ENCODE measurements around the gene RHOG. TPM values are rescaled to one million over a fixed set of nuclear protein-coding genes. Genes with fewer than 3 reads are reported as not detected.
"Not testable (repeated sequence)": the region's sequence is repeated elsewhere in the genome, so short reads cannot be mapped to it uniquely, and the experiment has no call there.

RHOG gene
- total and polyA plus RNA-seq, 3 experiments from 2014 or later = 170 to 229 (median 175) TPM

GRCh38 chr11:3867209-3868091 is 26.7 kb upstream of the RHOG start:
- Mint-ChIP-seq H3K27ac (peak overlapping the region; percentile 26 to 91 (median 84)), H3K4me3 (peak overlapping the region in 6 of 7 donors; percentile 13 to 55 (median 34)), H3K27me3 (no peaks in the 10 kb centered on the region), H3K36me3 (peaks cover 0 to 13% (median 2%) of the 10 kb centered on the region in 3 donors), H3K9me3 (no peaks in the 10 kb centered on the region), H3K4me1 (peaks cover 83 to 90% (median 89%) of the 10 kb centered on the region in 3 donors)
- no peaks in the 10 kb centered on the region for H3K36me3 ChIP-seq (ENCODE audit: insufficient read depth, low read length)
- peak overlapping the region; percentile 3 for H3K4me3 ChIP-seq (ENCODE audit: low read length)
- CTCF ChIA-PET = interaction anchor here (1.0 to 8.9 kb wide), 7 partner anchors 10 to 206 kb away, joined by 3 to 127 read pairs (median 4); partner anchors contain the start of genes RHOG and STIM1
- no peaks in the 10 kb centered on the region for H3K9me3 ChIP-seq (ENCODE audit: low read length)
- DNase-seq = no peak
- peaks cover 87% of the 10 kb centered on the region for H3K4me1 ChIP-seq (ENCODE audit: insufficient read depth, low read length)
- H3K27me3 ChIP-seq (ENCODE audit: insufficient read depth, low read length, poor library complexity, severe bottlenecking) = no peaks in the 10 kb centered on the region
- POLR2A ChIA-PET = interaction anchor here (0.6 to 2.4 kb wide), 3 partner anchors 7 to 217 kb away, joined by 3 to 10 read pairs (median 3); no protein-coding TSS in a partner anchor
- peak overlapping the region; percentile 63 for H3K27ac ChIP-seq (ENCODE audit: low read depth, low read length)

GRCh38 chr11:3866836-3867208 is 26.1 kb upstream of the RHOG start:
- ChIA-PET CTCF (interaction anchor here (1.0 to 8.9 kb wide), 6 partner anchors 10 to 206 kb away, joined by 3 to 127 read pairs (median 4); partner anchors contain the start of genes RHOG and STIM1), POLR2A (interaction anchor here (2.4 kb wide), 1 partner anchor 12 kb away, joined by 10 read pairs; no protein-coding TSS in a partner anchor)
- Histone ChIP-seq H3K4me1 (ENCODE audit: insufficient read depth, low read length) (peaks cover 89% of the 10 kb centered on the region), H3K36me3 (ENCODE audit: insufficient read depth, low read length) (no peaks in the 10 kb centered on the region), H3K27ac (ENCODE audit: low read depth, low read length) (peak overlapping the region; percentile 0), H3K4me3 (ENCODE audit: low read length) (peak overlapping the region; percentile 3), H3K9me3 (ENCODE audit: low read length) (no peaks in the 10 kb centered on the region), H3K27me3 (ENCODE audit: insufficient read depth, low read length, poor library complexity, severe bottlenecking) (no peaks in the 10 kb centered on the region)
- peak overlapping the region in 5 of 7 donors; percentile 9 to 55 (median 12) for H3K4me3 Mint-ChIP-seq
- no peaks in the 10 kb centered on the region for H3K27me3 Mint-ChIP-seq
- no peaks in the 10 kb centered on the region for H3K9me3 Mint-ChIP-seq
- H3K27ac Mint-ChIP-seq = peak overlapping the region in 7 of 8 donors; percentile 51 to 91 (median 85)
- H3K4me1 Mint-ChIP-seq = peaks cover 87 to 93% (median 91%) of the 10 kb centered on the region in 3 donors
- no peak for DNase-seq
- peaks cover 0 to 10% (median 2%) of the 10 kb centered on the region in 3 donors for H3K36me3 Mint-ChIP-seq

GRCh38 chr11:3866206-3866605 is 25.4 kb upstream of the RHOG start:
- no peak for DNase-seq
- no peaks in the 10 kb centered on the region for H3K27me3 Mint-ChIP-seq
- H3K36me3 ChIP-seq (ENCODE audit: insufficient read depth, low read length) = no peaks in the 10 kb centered on the region
- ChIA-PET CTCF (interaction anchor here (1.0 to 8.9 kb wide), 4 partner anchors 9 to 79 kb away, joined by 3 to 127 read pairs (median 12); partner anchors contain the start of gene STIM1), POLR2A (no interaction called here)
- H3K4me1 ChIP-seq (ENCODE audit: insufficient read depth, low read length) = peaks cover 90% of the 10 kb centered on the region
- H3K27me3 ChIP-seq (ENCODE audit: insufficient read depth, low read length, poor library complexity, severe bottlenecking) = no peaks in the 10 kb centered on the region
- H3K27ac ChIP-seq (ENCODE audit: low read depth, low read length) = peak overlapping the region; percentile 62
- peak overlapping the region; percentile 18 to 82 (median 61) for H3K4me3 Mint-ChIP-seq
- peak overlapping the region; percentile 72 to 93 (median 83) for H3K27ac Mint-ChIP-seq
- H3K4me3 ChIP-seq (ENCODE audit: low read length) = peak overlapping the region; percentile 21
- H3K4me1 Mint-ChIP-seq = peaks cover 87 to 93% (median 90%) of the 10 kb centered on the region in 3 donors
- no peaks in the 10 kb centered on the region for H3K9me3 ChIP-seq (ENCODE audit: low read length)
- H3K36me3 Mint-ChIP-seq = peaks cover 0 to 4% (median 2%) of the 10 kb centered on the region in 3 donors
- H3K9me3 Mint-ChIP-seq = no peaks in the 10 kb centered on the region

GRCh38 chr11:3865388-3866193 is 24.8 kb upstream of the RHOG start:
- no peaks in the 10 kb centered on the region for H3K9me3 Mint-ChIP-seq
- H3K4me3 Mint-ChIP-seq = peak overlapping the region; percentile 18 to 82 (median 61)
- peak overlapping the region; percentile 62 for H3K27ac ChIP-seq (ENCODE audit: low read depth, low read length)
- H3K27me3 ChIP-seq (ENCODE audit: insufficient read depth, low read length, poor library complexity, severe bottlenecking) = no peaks in the 10 kb centered on the region
- no peak for DNase-seq
- H3K36me3 Mint-ChIP-seq = peaks cover 0 to 2% (median 2%) of the 10 kb centered on the region in 3 donors
- POLR2A ChIA-PET = interaction anchor here (0.6 to 2.6 kb wide), 3 partner anchors 10 to 30 kb away, joined by 3 to 9 read pairs (median 4); partner anchors contain the start of genes RHOG and STIM1
- CTCF ChIA-PET = interaction anchor here (0.7 to 8.9 kb wide), 5 partner anchors 9 to 207 kb away, joined by 3 to 127 read pairs (median 22); partner anchors contain the start of gene STIM1
- H3K4me3 ChIP-seq (ENCODE audit: low read length) = peak overlapping the region; percentile 21
- H3K36me3 ChIP-seq (ENCODE audit: insufficient read depth, low read length) = no peaks in the 10 kb centered on the region
- peaks cover 91% of the 10 kb centered on the region for H3K4me1 ChIP-seq (ENCODE audit: insufficient read depth, low read length)
- H3K27me3 Mint-ChIP-seq = no peaks in the 10 kb centered on the region
- H3K27ac Mint-ChIP-seq = peak overlapping the region; percentile 72 to 93 (median 83)
- H3K9me3 ChIP-seq (ENCODE audit: low read length) = no peaks in the 10 kb centered on the region
- H3K4me1 Mint-ChIP-seq = peaks cover 88 to 94% (median 91%) of the 10 kb centered on the region in 3 donors

GRCh38 chr11:3861683-3862082 is 20.9 kb upstream of the RHOG start:
- POLR2A ChIA-PET = interaction anchor here (1.3 kb wide), 1 partner anchor 20 kb away, joined by 3 read pairs; the partner anchor contains the start of gene RHOG
- Histone ChIP-seq H3K4me1 (ENCODE audit: insufficient read depth, low read length) (peaks cover 86% of the 10 kb centered on the region), H3K4me3 (ENCODE audit: low read length) (peak overlapping the region; percentile 28), H3K36me3 (ENCODE audit: insufficient read depth, low read length) (no peaks in the 10 kb centered on the region), H3K27ac (ENCODE audit: low read depth, low read length) (no peak overlapping the region), H3K27me3 (ENCODE audit: insufficient read depth, low read length, poor library complexity, severe bottlenecking) (no peaks in the 10 kb centered on the region), H3K9me3 (ENCODE audit: low read length) (no peaks in the 10 kb centered on the region)
- CTCF ChIA-PET = interaction anchor here (1.2 to 10.0 kb wide), 5 partner anchors 8 to 227 kb away, joined by 3 to 127 read pairs (median 23); partner anchors contain the start of gene RHOG
- H3K9me3 Mint-ChIP-seq = no peaks in the 10 kb centered on the region
- H3K27me3 Mint-ChIP-seq = no peaks in the 10 kb centered on the region
- H3K4me1 Mint-ChIP-seq = peaks cover 88 to 96% (median 92%) of the 10 kb centered on the region in 3 donors
- H3K4me3 Mint-ChIP-seq = peak overlapping the region; percentile 49 to 99 (median 74)
- DNase-seq = no peak
- peaks cover 0 to 4% (median 0%) of the 10 kb centered on the region in 3 donors for H3K36me3 Mint-ChIP-seq
- H3K27ac Mint-ChIP-seq = peak overlapping the region; percentile 39 to 99 (median 78)

GRCh38 chr11:3860898-3861393 is 20.2 kb upstream of the RHOG start:
- peaks cover 85 to 93% (median 90%) of the 10 kb centered on the region in 3 donors for H3K4me1 Mint-ChIP-seq
- H3K4me1 ChIP-seq (ENCODE audit: insufficient read depth, low read length) = peaks cover 79% of the 10 kb centered on the region
- H3K27ac ChIP-seq (ENCODE audit: low read depth, low read length); H3K9me3 ChIP-seq (ENCODE audit: low read length); H3K36me3 ChIP-seq (ENCODE audit: insufficient read depth, low read length); H3K9me3 Mint-ChIP-seq; H3K27me3 ChIP-seq (ENCODE audit: insufficient read depth, low read length, poor library complexity, severe bottlenecking); H3K27me3 Mint-ChIP-seq: not testable (repeated sequence)
- POLR2A ChIA-PET = interaction anchor here (0.6 to 1.3 kb wide), 3 partner anchors 7 to 91 kb away, joined by 3 read pairs; partner anchors contain the start of gene RHOG
- H3K4me3 ChIP-seq (ENCODE audit: low read length) = peak overlapping the region; percentile 32
- H3K27ac Mint-ChIP-seq = peak overlapping the region; percentile 38 to 99 (median 80)
- peaks cover 0 to 11% (median 0%) of the 10 kb centered on the region in 3 donors for H3K36me3 Mint-ChIP-seq
- CTCF ChIA-PET = interaction anchor here (1.2 to 10.0 kb wide), 6 partner anchors 9 to 227 kb away, joined by 3 to 127 read pairs (median 14); partner anchors contain the start of gene RHOG
- H3K4me3 Mint-ChIP-seq = peak overlapping the region; percentile 72 to 99 (median 84)
- peak in 3 of 5 donors; percentile 32 to 64 (median 51) for DNase-seq

GRCh38 chr11:3860375-3860774 is 19.6 kb upstream of the RHOG start:
- Mint-ChIP-seq H3K4me3 (peak overlapping the region; percentile 72 to 99 (median 84)), H3K4me1 (peaks cover 79 to 87% (median 84%) of the 10 kb centered on the region in 3 donors), H3K36me3 (peaks cover 0 to 14% (median 0%) of the 10 kb centered on the region in 3 donors), H3K27me3 (no peaks in the 10 kb centered on the region), H3K27ac (peak overlapping the region; percentile 38 to 99 (median 80)), H3K9me3 (no peaks in the 10 kb centered on the region)
- H3K4me1 ChIP-seq (ENCODE audit: insufficient read depth, low read length) = peaks cover 74% of the 10 kb centered on the region
- H3K36me3 ChIP-seq (ENCODE audit: insufficient read depth, low read length) = no peaks in the 10 kb centered on the region
- H3K27me3 ChIP-seq (ENCODE audit: insufficient read depth, low read length, poor library complexity, severe bottlenecking) = no peaks in the 10 kb centered on the region
- ChIA-PET CTCF (interaction anchor here (1.1 to 10.0 kb wide), 7 partner anchors 9 to 213 kb away, joined by 3 to 127 read pairs (median 5); partner anchors contain the start of gene RHOG), POLR2A (interaction anchor here (1.0 to 1.2 kb wide), 2 partner anchors 8 to 19 kb away, joined by 3 to 4 read pairs; no protein-coding TSS in a partner anchor)
- DNase-seq = peak in 1 of 5 donors; percentile 42
- H3K4me3 ChIP-seq (ENCODE audit: low read length) = peak overlapping the region; percentile 32
- peak overlapping the region; percentile 5 for H3K27ac ChIP-seq (ENCODE audit: low read depth, low read length)
- H3K9me3 ChIP-seq (ENCODE audit: low read length) = no peaks in the 10 kb centered on the region
